ENCODE data around the gene PUS7.

GRCh38 chr7:105489409-105489808 lies 32.7 kb downstream of the PUS7 start:
- TF ChIP-seq POLR2AphosphoS5 (IDR thresholded peaks at IDR 0.05; ENCODE audit: low read depth, low read length) (no peak), SIN3A (IDR thresholded peaks at IDR 0.05; ENCODE audit: borderline replicate concordance, insufficient read depth, low read length) (no peak), REST (IDR thresholded peaks at IDR 0.05; ENCODE audit: insufficient read depth in 1 of 2, low read depth in 2 of 2, low read length in 2 of 2) (no peak), TAF1 (IDR thresholded peaks at IDR 0.05; ENCODE audit: borderline replicate concordance, insufficient read depth, low read length) (no peak), FOXP2 (optimal IDR thresholded peaks at IDR 0.05; ENCODE audit: borderline replicate concordance, extremely low read depth, extremely low read length, insufficient read depth) (no peak)

Measured in PFSK-1 (cell line).